Stomach (tissue), 9 donors: ENCODE measurements around the gene IRF2. TPM values are rescaled to one million over a fixed set of nuclear protein-coding genes. Genes with fewer than 3 reads are reported as not detected.
"Not testable (repeated sequence)": the region's sequence is repeated elsewhere in the genome, so short reads cannot be mapped to it uniquely, and the experiment has no call there.

Experiments used
- DNase-seq, 2 donors: peaks; one replicate each; pipeline versions ENCODE4 v3.0.0 to v3.0.0-alpha.2; 2013 to 2019
- H3K27ac ChIP-seq, 5 donors: fragments of 200-600 bp in 4 of 5; sonication (generic) in 4 of 5; one replicate each; pipeline ENCODE4 v1.5.1; 2013 to 2019; ENCODE audit warnings: mild to moderate bottlenecking in 1 of 5, moderate library complexity in 1 of 5
- H3K27me3 ChIP-seq, 3 donors: fragments of 200-600 bp; sonication (generic); one replicate each; pipeline ENCODE4 v1.5.1; 2017 to 2019; ENCODE audit warnings: mixed run types in 1 of 3
- H3K36me3 ChIP-seq, 4 donors: fragments of 200-600 bp; sonication (generic); 1 replicate in 3 of 4; 2 replicates in 1 of 4; pipeline ENCODE4 v1.5.1; 2016 to 2019
- H3K4me1 ChIP-seq, 4 donors: fragments of 200-600 bp; sonication (generic); one replicate each; pipeline ENCODE4 v1.5.1; 2016 to 2019
- H3K4me3 ChIP-seq, 4 donors: fragments of 200-600 bp; sonication (generic) in 3 of 4; one replicate each; pipeline ENCODE4 v1.5.1; 2016 to 2019; ENCODE audit warnings: mild to moderate bottlenecking in 1 of 4
- H3K9me3 ChIP-seq, 4 donors: fragments of 200-600 bp; sonication (generic); one replicate each; pipeline ENCODE4 v1.5.1; 2016 to 2019
- EP300 ChIP-seq: sonication (generic); formaldehyde crosslinking; IDR thresholded peaks from one replicate; pipeline ENCODE4 v1.6.1; 2017; ENCODE audit warnings: antibody characterized with exemption
- POLR2A ChIP-seq, 4 donors: fragments of 450-650 bp; IDR thresholded peaks; one replicate each; pipeline ENCODE4 v1.6.1; 2016; ENCODE audit warnings: antibody characterized with exemption in 4 of 4, control low read depth in 2 of 4, mild to moderate bottlenecking in 1 of 4, moderate library complexity in 1 of 4
- POLR2AphosphoS5 ChIP-seq, 3 donors: sonication (generic); formaldehyde crosslinking; IDR thresholded peaks; one replicate each; pipeline ENCODE4 v1.6.1; 2016; ENCODE audit warnings: antibody characterized with exemption in 3 of 3
- WGBS, 5 donors: extraction: QIAGEN DNeasy Blood & Tissue Kit in 3 of 5; methylation state at CpG; one replicate each; pipeline versions ENCODE4 v1.1.5 to v1.1.7; 2013 to 2018; 5-methylcytosine and 5-hydroxymethylcytosine counted together
- intact Hi-C: fragments of 100-400 bp; cut with DNase I; formaldehyde crosslinking; loops from one replicate; pipeline ENCODE4 v1.15.1; 2023; ENCODE audit warnings: low total_unique reads
- polyA plus RNA-seq, 3 donors: library from polyadenylated mRNA; stranded (reverse); fragments of 200-250 nt; gene quantifications; one replicate each; pipeline ENCODE4 v1.2.3, GENCODE V29; 2013
- total RNA-seq, 5 donors: library from RNA; depleted of rRNA; stranded (reverse); fragments of >200 nt; gene quantifications; one replicate each; pipeline versions ENCODE4 v1.1.0 to v1.2.3, GENCODE V29; 2014 to 2016
- TF ChIP-seq, protein P1 (sequence below), 7 experiments: fragments of 450-650 bp in 4 of 7; fragments of 200-600 bp in 3 of 7; sonication (generic) in 3 of 7; IDR thresholded peaks; one replicate each; pipeline ENCODE4 v1.5.1; 2016 to 2019; ENCODE audit warnings: antibody characterized with exemption in 7 of 7, control low read depth in 2 of 7, mild to moderate bottlenecking in 1 of 7
- donor health status: healthy with polysubstance abuse.
- donor health status: Bipolar disorder and iron deficiency.
- donor health status: healthy.

Gene IRF2
- total and polyA plus RNA-seq, 8 donors = 5.5 to 253 (median 29.0) TPM

GRCh38 chr4:184382189-184382846 is 92.0 kb downstream of the IRF2 start:
- Histone ChIP-seq H3K36me3 (peaks cover 0 to 9% (median 4%) of the 10 kb centered on the region in 4 donors), H3K4me3 (no peak overlapping the region), H3K27me3 (no peaks in the 10 kb centered on the region), H3K27ac (peak overlapping the region; percentile 65 to 94 (median 88)), H3K9me3 (no peaks in the 10 kb centered on the region), H3K4me1 (peaks cover 62 to 71% (median 67%) of the 10 kb centered on the region in 4 donors)
- no peak for DNase-seq
- intact Hi-C loops = no loop called here
- WGBS, 5 donors = 17 to 39% (median 25%) methylated on average over 12 of the region's 12 CpGs
- no peak for TF ChIP-seq EP300
- no peak for TF ChIP-seq POLR2A (IDR thresholded peaks at IDR 0.05)
- TF ChIP-seq, protein P1, sequence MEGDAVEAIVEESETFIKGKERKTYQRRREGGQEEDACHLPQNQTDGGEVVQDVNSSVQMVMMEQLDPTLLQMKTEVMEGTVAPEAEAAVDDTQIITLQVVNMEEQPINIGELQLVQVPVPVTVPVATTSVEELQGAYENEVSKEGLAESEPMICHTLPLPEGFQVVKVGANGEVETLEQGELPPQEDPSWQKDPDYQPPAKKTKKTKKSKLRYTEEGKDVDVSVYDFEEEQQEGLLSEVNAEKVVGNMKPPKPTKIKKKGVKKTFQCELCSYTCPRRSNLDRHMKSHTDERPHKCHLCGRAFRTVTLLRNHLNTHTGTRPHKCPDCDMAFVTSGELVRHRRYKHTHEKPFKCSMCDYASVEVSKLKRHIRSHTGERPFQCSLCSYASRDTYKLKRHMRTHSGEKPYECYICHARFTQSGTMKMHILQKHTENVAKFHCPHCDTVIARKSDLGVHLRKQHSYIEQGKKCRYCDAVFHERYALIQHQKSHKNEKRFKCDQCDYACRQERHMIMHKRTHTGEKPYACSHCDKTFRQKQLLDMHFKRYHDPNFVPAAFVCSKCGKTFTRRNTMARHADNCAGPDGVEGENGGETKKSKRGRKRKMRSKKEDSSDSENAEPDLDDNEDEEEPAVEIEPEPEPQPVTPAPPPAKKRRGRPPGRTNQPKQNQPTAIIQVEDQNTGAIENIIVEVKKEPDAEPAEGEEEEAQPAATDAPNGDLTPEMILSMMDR (IDR thresholded peaks at IDR 0.05) = no peak
- TF ChIP-seq POLR2AphosphoS5 (IDR thresholded peaks at IDR 0.05) = no peak

DNA sequence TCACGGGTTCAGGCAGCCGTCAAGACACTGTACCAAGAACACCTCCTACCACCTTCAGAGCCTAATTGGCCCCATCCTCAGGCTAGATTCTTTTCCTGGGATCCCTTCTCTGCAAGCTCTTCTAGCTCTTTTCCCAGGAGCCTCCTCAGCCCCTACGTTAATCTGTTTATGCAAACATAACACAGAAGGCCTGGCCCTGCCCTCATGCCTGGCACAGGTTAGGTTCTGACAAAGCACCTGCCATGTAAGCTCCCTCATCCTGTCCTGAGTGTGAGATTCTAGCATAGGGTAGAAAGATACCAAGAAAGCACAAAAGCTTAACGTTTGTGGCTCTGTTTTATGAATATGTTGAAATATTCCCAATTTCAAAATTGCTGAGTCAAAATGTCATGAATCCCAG is 93.6 kb downstream of the IRF2 start:
- H3K36me3 ChIP-seq = no peaks in the 10 kb centered on the region
- H3K4me1 ChIP-seq = peaks cover 47 to 55% (median 52%) of the 10 kb centered on the region in 4 donors
- H3K9me3 ChIP-seq = no peaks in the 10 kb centered on the region
- H3K4me3 ChIP-seq = no peak overlapping the region
- peak overlapping the region in 1 of 5 donors; percentile 91 for H3K27ac ChIP-seq
- 44 to 70% (median 53%) methylated on average over 4 of the region's 4 CpGs for WGBS, 5 donors
- H3K27me3 ChIP-seq = no peaks in the 10 kb centered on the region
- intact Hi-C loops = no loop called here
- TF ChIP-seq POLR2A (IDR thresholded peaks at IDR 0.05) (no peak), EP300 (no peak), POLR2AphosphoS5 (IDR thresholded peaks at IDR 0.05) (peak in 1 of 3 donors; percentile 22)
- TF ChIP-seq, protein P1 (IDR thresholded peaks at IDR 0.05) = no peak
- peak in 1 of 2 donors; percentile 62 for DNase-seq

GRCh38 chr4:184380214-184380613 is 94.1 kb downstream of the IRF2 start:
- intact Hi-C loops, H3K27ac ChIP-seq: not testable (repeated sequence)
- 88 to 96% (median 95%) methylated on average over 5 of the region's 5 CpGs for WGBS, 5 donors

GRCh38 chr4:184376923-184377322 is 97.4 kb downstream of the IRF2 start:
- WGBS, 5 donors = 90 to 100% (median 98%) methylated on average over 1 of the region's 1 CpG
- intact Hi-C loops = no loop called here

More at GRCh38 chr4:184380214-184380613, 94.1 kb downstream of the IRF2 start:
- not testable (repeated sequence) for H3K27me3 ChIP-seq, DNase-seq, H3K36me3 ChIP-seq, H3K9me3 ChIP-seq, H3K4me3 ChIP-seq
- peaks cover 42 to 50% (median 47%) of the 10 kb centered on the region in 4 donors for H3K4me1 ChIP-seq

More at GRCh38 chr4:184376923-184377322, 97.4 kb downstream of the IRF2 start:
- Histone ChIP-seq H3K27ac (no peak overlapping the region), H3K9me3 (no peaks in the 10 kb centered on the region), H3K36me3 (no peaks in the 10 kb centered on the region), H3K4me1 (peaks cover 13 to 17% (median 15%) of the 10 kb centered on the region in 4 donors), H3K27me3 (no peaks in the 10 kb centered on the region), H3K4me3 (no peak overlapping the region)
- no peak for TF ChIP-seq POLR2A (IDR thresholded peaks at IDR 0.05)
- TF ChIP-seq, protein P1 (IDR thresholded peaks at IDR 0.05) = no peak
- no peak for TF ChIP-seq POLR2AphosphoS5 (IDR thresholded peaks at IDR 0.05)
- no peak for TF ChIP-seq EP300
- DNase-seq = no peak
